DOHH2 (cell line): ENCODE data around the gene CRYBA2.
A peak's percentile ranks its signal among the peaks of the same experiment; 100 is the strongest.

Experiments used
- H3F3A ChIP-seq: fragments of 200-600 bp; sonication (generic), shearing (Covaris generic); 2 replicates; pipeline ENCODE4 v1.6.0; 2016; ENCODE audit warnings: antibody characterized with exemption, mild to moderate bottlenecking; ENCODE audit not compliant: control insufficient read depth, insufficient read depth
- H3K27ac ChIP-seq: fragments of 200-600 bp; sonication (generic); 2 replicates; pipeline ENCODE4 v1.5.1; 2014; ENCODE audit warnings: low read depth, mild to moderate bottlenecking, low read length, moderate library complexity
- H3K27me3 ChIP-seq: fragments of 200-600 bp; sonication (generic); 2 replicates; pipeline ENCODE4 v1.6.1; 2014; ENCODE audit warnings: mild to moderate bottlenecking, low read length, mixed read lengths; ENCODE audit not compliant: control insufficient read depth
- H3K36me3 ChIP-seq: fragments of 200-600 bp; sonication (generic); 2 replicates; pipeline ENCODE4 v1.6.1; 2014; ENCODE audit warnings: mild to moderate bottlenecking, low read length, moderate library complexity, mixed read lengths; ENCODE audit not compliant: control insufficient read depth
- H3K4me1 ChIP-seq: fragments of 200-600 bp; sonication (generic); 2 replicates; pipeline ENCODE4 v1.6.1; 2014; ENCODE audit warnings: mild to moderate bottlenecking, low read length, mixed read lengths; ENCODE audit not compliant: control insufficient read depth
- H3K4me2 ChIP-seq: fragments of 200-600 bp; sonication (generic); 2 replicates; pipeline ENCODE4 v1.6.0; 2014; ENCODE audit warnings: mild to moderate bottlenecking, low read length, moderate library complexity
- H3K4me3 ChIP-seq: fragments of 200-600 bp; sonication (generic); 2 replicates; pipeline ENCODE4 v1.5.1; 2014; ENCODE audit warnings: mild to moderate bottlenecking, low read length, mixed read lengths
- H3K79me2 ChIP-seq: fragments of 200-600 bp; sonication (generic); 2 replicates; pipeline ENCODE4 v1.6.1; 2014; ENCODE audit warnings: mild to moderate bottlenecking, low read length, mixed read lengths; ENCODE audit not compliant: control insufficient read depth
- H3K9me2 ChIP-seq: fragments of 200-600 bp; sonication (generic); replicated peaks from 2 replicates; pipeline ENCODE4 v1.6.1; 2014; ENCODE audit warnings: mild to moderate bottlenecking, low read length, mixed read lengths; ENCODE audit not compliant: control insufficient read depth
- H3K9me3 ChIP-seq: fragments of 200-600 bp; sonication (generic); 2 replicates; pipeline ENCODE4 v1.6.1; 2014; ENCODE audit warnings: antibody characterized with exemption, low read length, mixed read lengths; ENCODE audit not compliant: control insufficient read depth, insufficient read depth
- H4K20me1 ChIP-seq: fragments of 200-600 bp; sonication (generic); 2 replicates; pipeline ENCODE4 v1.6.0; 2014; ENCODE audit warnings: low read depth, mild to moderate bottlenecking, antibody characterized with exemption, low read length, moderate library complexity; ENCODE audit not compliant: control insufficient read depth, insufficient read depth
- CTCF ChIP-seq: fragments of 200-600 bp; sonication (generic); IDR thresholded peaks from one replicate; pipeline ENCODE4 v1.5.1; 2014; ENCODE audit warnings: antibody characterized with exemption, mild to moderate bottlenecking, low read depth, low read length; ENCODE audit not compliant: poor library complexity, severe bottlenecking
- EZH2phosphoT487 ChIP-seq: fragments of 200-600 bp; sonication (generic); IDR thresholded peaks from 2 replicates; pipeline ENCODE4 v1.6.1; 2017; ENCODE audit warnings: borderline replicate concordance, mild to moderate bottlenecking, antibody characterized with exemption, low read length, moderate library complexity, mixed read lengths

CRYBA2 gene

GRCh38 chr2:218953366-218953954 lies 39.8 kb downstream of the CRYBA2 start:
- Histone ChIP-seq H3K4me3 (no peak overlapping the region), H3K79me2 (no peaks in the 10 kb centered on the region), H3K27ac (no peak overlapping the region), H3K27me3 (peaks cover 10% of the 10 kb centered on the region; the same call in 1 of the 2 replicates), H3K36me3 (no peaks in the 10 kb centered on the region), H3K9me2 (no peaks in the 10 kb centered on the region), H3K4me2 (no peak overlapping the region), H3F3A (no peaks in the 10 kb centered on the region), H3K9me3 (no peaks in the 10 kb centered on the region), H4K20me1 (no peaks in the 10 kb centered on the region), H3K4me1 (no peaks in the 10 kb centered on the region)
- TF ChIP-seq CTCF (peak; percentile 33), EZH2phosphoT487 (no peak)

GRCh38 chr2:218952160-218952559 lies 41.1 kb downstream of the CRYBA2 start:
- H3F3A ChIP-seq, result no peaks in the 10 kb centered on the region
- no peak overlapping the region for H3K4me3 ChIP-seq
- H3K4me2 ChIP-seq, result no peak overlapping the region
- TF ChIP-seq EZH2phosphoT487 (no peak), CTCF (no peak)
- H3K9me2 ChIP-seq, result no peaks in the 10 kb centered on the region
- H4K20me1 ChIP-seq, result no peaks in the 10 kb centered on the region
- H3K36me3 ChIP-seq, result no peaks in the 10 kb centered on the region
- peaks cover 5% of the 10 kb centered on the region; the same call in 1 of the 2 replicates for H3K27me3 ChIP-seq
- no peak overlapping the region for H3K27ac ChIP-seq
- no peaks in the 10 kb centered on the region for H3K9me3 ChIP-seq
- no peaks in the 10 kb centered on the region for H3K4me1 ChIP-seq
- no peaks in the 10 kb centered on the region for H3K79me2 ChIP-seq

- no peak overlapping the region for H3K27ac ChIP-seq
- H3K4me3 ChIP-seq, result no peak overlapping the region
- no peaks in the 10 kb centered on the region for H3K4me1 ChIP-seq
- no peaks in the 10 kb centered on the region for H3K9me2 ChIP-seq
- no peaks in the 10 kb centered on the region for H3F3A ChIP-seq
- no peaks in the 10 kb centered on the region for H3K79me2 ChIP-seq
- no peaks in the 10 kb centered on the region for H3K9me3 ChIP-seq
- no peak overlapping the region for H3K4me2 ChIP-seq
- H3K27me3 ChIP-seq, result peaks cover 30% of the 10 kb centered on the region
- H3K36me3 ChIP-seq, result no peaks in the 10 kb centered on the region
- no peaks in the 10 kb centered on the region for H4K20me1 ChIP-seq
- no peak for TF ChIP-seq EZH2phosphoT487
- TF ChIP-seq CTCF, result no peak
Observed at GRCh38 chr2:218946621-218947020, 46.6 kb downstream of the CRYBA2 start.
